SH-SY5Y (cell line): ENCODE measurements around the gene CKMT2.

Experiments used
- GATA2 ChIP-seq: IDR thresholded peaks from 2 replicates; pipeline ENCODE4 v1.6.1; 2011; ENCODE audit warnings: mild to moderate bottlenecking, low read depth, low read length
- GATA3 ChIP-seq: IDR thresholded peaks from 2 replicates; pipeline ENCODE4 v1.6.1; 2011; ENCODE audit warnings: low read depth, mild to moderate bottlenecking, low read length, moderate library complexity

The CKMT2 gene

DNA sequence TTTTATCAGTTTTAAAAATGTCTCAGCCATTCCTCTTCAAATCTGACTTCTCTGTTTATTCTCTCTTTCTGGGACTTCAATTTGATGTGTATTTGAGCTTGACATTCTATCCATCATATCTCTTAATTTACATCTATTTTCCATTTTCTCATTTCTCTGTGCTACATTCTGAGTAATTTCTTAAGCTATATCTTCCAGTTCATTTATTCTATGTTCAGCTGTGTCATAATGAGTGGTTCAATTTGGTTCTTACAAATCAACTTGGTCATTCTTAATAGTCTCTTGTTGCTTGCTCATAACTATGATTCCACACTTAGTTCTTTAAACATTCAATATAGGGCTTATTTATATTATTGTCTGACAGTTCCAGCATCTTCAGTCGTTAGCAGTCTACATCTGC is 16.9 kb downstream of the CKMT2 start:
- TF ChIP-seq GATA3 = no peak
- no peak for TF ChIP-seq GATA2

DNA sequence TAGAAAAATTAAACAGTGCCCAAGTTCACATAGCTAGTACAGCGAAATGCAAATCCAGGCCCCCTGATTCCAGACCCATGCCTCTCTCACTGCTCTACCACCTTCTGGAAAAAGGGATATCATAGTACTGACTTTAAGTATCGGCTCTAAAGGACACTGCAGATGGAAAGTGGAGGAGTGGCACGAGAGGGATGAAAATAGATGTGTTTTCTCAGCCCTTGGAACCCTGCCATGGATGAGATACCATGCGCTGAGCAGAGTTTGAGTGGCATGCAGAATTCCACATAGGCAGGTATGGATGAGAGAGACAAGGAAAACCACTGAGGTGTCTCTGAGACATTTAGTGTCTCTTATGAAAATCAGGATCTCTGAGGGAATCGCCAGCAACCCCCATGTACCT is 18.8 kb downstream of the CKMT2 start:
- no peak for TF ChIP-seq GATA2
- no peak for TF ChIP-seq GATA3

DNA sequence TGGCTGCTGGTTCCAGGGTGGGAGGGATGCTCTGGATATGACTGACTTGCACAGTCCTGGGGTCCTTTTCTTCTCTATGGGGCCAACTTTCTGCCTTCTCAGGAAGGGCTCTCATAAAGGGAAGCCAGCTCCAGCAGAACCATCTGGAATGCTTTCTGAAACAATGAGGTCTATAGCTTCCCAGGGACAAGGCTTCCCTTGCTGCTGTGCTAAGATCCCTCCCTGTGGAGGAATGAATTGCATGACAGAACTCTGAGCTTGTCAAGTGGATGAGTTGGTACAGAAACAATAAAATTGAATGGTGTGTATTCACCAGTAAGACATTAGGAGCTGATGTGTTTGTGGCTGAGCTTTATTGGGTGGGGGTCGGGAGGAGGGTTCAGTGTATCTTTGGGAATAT is 19.8 kb downstream of the CKMT2 start:
- TF ChIP-seq GATA2 (no peak), GATA3 (no peak)

DNA sequence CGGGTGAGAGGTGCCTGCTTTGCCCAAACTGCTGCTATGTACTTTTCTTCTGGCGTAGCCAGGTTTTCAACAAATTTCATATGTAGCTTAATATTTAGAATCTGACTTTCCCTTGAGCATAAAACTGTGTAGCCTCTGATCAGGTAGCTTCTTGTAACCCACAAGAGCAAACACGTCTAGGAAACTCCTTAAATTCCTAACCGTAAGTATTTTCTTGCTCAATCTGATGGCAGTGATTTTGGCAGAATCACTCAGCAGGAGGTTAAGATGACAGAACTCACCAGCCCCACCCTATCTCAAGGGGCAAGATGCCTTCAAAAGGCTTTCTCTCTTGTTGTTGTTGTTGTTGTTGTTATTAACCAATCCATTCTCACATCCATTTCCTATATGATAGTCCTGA is 20.8 kb downstream of the CKMT2 start:
- TF ChIP-seq GATA2 (no peak), GATA3 (no peak)

DNA sequence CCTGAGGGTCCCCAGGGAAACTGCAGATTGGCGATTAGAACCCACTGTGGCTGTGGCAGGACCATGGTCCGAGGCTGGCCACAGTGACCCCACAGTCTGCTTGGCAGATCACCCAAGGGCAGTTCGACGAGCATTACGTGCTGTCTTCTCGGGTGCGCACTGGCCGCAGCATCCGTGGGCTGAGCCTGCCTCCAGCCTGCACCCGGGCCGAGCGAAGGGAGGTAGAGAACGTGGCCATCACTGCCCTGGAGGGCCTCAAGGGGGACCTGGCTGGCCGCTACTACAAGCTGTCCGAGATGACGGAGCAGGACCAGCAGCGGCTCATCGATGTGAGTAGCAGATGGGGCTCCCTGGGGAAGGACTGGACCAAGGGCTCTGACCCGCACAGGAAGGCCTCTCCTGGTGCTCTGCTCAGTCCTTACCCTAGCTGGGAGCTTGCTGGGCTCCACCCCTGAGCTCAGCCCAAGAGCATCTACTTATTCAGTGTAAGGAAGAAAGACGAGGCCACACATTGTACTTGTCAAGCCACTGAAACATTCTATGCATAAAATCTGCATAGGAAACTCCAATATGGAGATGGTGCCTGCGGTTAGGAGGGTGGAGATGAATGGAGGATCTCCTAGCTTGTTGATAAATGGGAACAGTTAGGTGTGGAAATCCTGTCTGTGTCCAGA is 21.9 kb downstream of the CKMT2 start:
- TF ChIP-seq GATA3 (no peak), GATA2 (no peak)

DNA sequence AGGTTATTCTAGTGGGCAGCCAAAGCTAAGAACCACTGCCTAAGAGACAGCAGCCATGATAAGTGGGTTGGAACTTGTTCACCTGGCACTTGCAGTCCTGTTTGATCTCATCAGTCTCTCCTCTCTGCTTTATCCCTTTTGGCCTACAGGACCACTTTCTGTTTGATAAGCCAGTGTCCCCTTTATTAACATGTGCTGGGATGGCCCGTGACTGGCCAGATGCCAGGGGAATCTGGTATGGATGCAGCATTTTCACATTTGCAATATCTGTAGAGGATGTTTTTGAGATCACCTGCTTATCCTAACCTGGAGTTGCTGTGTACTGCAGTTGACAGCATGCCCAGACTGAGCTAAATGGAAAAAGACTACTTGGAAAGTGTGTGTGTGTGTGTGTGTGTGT is 23.6 kb downstream of the CKMT2 start:
- no peak for TF ChIP-seq GATA3
- no peak for TF ChIP-seq GATA2

DNA sequence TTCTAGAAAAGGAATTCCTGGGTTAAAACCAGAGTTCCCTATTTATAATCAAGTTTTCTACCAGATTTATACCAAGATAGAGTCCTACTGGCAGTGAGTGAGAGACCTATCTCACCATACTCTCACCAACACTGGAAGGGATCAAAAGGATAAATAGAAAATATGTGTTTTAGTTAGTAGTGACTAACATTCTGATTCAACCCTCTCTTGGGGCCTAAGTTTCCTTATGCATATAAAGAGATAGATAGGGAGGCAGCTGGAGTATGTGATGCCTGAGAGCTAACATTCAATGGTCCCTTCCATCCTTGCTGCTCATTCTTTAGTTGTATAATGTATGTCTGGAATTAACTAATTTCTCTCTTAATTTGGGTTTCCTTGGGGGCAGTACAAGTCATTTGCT is 32.0 kb downstream of the CKMT2 start:
- TF ChIP-seq GATA2 (no peak), GATA3 (no peak)

DNA sequence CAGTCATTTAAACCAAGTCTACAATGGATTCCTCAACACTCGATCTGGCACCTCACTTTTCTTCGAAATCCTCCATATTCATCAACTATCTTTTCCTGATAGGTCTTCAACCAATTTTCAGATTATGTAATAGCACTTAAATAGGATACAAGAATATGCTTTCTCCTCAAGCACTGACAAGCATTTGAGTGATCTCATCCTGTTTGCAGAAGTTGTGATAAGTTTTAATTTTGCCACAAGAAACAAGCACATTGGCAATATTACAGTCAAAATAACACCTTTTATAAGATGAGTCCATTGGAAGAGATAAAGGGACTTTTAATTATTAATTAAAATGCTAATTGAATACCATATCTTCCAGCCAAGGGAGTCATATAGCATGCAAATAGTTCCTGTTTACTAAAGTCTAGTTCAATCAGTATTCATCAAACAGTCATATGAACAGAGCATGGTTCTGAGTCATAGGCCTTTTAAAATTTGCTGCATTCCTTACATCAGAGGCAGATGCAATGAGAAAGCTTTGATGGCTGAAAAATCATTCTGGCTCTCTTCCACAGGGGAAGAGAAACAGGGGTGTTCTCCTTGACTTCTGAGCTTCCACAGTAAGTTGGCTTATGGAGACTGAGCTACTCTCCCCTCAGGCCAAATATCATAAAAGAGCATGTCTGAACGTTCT is 35.5 kb downstream of the CKMT2 start:
- TF ChIP-seq GATA2 = no peak
- TF ChIP-seq GATA3 = no peak

DNA sequence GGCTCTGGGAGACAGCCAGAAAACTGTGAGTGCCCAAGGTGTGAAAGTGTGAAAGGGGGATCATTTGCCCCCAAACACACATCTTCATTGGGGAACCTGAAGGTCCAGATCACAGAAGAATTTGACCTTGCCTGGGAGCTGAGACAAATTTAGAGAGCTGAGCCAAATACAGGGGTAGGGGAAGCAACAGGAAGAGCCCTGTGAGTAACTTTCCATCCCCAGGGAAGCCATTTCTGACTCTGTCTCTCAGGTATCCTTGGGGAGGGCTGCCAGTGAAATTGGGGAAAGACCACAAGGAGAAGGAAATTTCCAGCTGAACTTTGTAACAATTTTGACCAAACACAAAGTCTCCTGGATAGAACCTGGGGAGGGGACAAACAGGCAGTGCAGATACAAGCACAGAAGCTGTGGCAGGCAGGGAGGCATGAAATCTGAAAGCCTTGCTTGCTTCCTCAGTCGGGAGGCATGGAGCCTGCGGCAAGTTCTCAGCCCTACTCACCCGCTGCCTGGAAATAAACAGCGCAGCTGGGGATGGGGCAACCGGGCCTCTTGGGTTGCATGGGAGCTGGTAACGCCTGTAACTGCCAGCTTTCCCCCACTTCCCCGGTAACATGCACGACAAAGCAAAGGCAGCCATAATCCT is 36.8 kb downstream of the CKMT2 start:
- no peak for TF ChIP-seq GATA3
- TF ChIP-seq GATA2 = no peak

DNA sequence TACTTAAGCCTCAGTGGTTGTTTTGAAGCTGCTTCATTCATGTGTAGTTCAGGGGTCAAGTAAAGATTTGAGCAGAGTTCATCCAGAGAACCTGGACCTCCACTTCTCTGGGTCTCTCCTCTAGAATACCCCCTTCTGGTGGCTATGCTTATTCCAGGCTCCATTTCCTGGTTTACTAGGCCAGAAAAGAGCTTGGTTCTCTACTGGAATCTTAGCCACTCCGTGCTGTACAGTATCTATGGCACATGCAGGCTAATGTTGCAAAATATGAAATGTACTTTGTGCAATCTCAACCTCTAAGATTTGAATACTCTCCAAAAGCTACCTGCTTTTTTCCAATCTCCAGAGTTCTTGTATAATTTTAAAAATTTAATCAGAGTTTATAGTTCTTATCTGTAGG is 50.9 kb downstream of the CKMT2 start:
- TF ChIP-seq GATA2 (no peak), GATA3 (no peak)

DNA sequence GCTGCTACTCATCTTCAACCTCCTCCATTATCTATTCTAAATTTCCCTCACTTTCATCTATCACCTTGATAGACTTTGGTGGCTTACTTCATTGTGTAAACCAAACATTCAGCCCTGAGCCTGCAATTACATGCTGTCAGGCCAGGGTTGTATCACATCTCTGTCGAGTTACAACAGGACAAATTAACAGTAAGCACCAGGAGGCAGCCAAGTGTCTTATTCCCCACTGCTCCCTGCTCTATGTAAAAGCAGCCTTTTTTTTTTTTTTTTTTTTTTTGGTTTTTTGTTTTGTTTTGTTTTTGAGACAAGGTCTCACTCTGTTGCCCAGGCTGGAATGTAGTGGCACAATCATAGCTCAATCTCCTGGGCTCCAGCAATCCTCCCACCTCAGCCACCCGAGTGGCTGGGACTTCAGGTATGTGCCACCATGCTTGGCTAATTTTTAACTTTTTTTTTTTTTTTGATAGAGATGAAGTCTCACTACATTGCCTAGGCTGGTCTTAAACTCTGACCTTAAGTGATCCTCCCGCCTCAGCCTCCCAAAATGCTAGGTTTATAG is 53.0 kb downstream of the CKMT2 start:
- TF ChIP-seq GATA2 (no peak), GATA3 (no peak)

DNA sequence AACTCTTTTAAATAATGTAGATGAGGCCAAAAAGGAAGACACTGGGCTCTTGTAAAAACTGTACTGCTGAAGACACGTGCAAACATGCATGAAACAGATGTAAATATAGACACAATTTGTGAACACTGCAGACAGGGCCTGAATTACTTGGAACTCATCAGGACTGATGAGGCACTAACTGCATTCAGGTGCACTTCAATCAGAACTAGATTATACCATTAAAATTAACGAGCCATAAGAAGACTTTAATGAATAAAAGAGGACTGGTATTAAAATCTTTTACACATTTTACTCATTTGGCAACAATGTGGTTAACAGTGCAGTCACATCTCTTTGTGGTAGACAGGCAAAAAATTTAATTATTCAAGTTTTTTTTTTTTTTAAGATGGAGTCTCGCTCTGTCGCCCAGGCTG is 54.9 kb downstream of the CKMT2 start:
- TF ChIP-seq GATA3 = no peak
- TF ChIP-seq GATA2 = no peak

DNA sequence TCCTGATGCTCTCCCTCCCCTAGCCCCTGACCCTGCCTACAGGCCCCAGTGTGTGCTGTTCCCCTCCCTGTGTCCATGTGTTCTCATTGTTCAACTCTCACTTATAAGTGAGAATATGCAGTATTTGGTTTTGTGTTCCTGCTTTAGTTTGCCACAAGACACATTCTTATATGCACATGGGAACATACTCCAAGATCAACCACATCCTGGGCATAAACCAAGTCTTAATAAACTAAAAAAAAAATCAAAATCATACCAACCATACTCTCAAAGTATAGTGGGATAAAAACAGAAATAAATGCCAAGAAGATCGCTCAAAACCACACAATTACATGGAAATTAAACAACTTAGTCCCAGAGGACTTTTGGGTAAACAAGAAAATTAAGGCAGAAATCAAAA is 57.0 kb downstream of the CKMT2 start:
- no peak for TF ChIP-seq GATA3
- TF ChIP-seq GATA2 = no peak

DNA sequence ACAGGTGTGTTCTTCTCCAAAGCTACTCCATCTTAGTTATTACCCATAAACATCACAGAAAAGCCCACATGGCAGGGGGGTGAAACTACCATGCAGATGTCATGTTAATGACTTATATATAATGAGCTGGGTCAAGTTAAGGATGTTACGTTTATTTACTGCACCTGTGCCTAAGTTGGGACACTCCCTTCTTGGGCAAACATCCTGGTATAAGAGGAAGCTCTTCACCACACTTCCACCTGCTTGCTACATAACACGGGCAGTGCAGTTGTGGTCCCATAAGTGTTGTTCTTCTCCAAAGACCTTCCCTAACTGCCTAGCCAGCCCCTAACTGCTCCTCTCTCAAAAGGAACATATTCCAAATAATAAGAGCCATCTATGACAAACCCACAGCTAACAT is 59.0 kb downstream of the CKMT2 start:
- no peak for TF ChIP-seq GATA2

DNA sequence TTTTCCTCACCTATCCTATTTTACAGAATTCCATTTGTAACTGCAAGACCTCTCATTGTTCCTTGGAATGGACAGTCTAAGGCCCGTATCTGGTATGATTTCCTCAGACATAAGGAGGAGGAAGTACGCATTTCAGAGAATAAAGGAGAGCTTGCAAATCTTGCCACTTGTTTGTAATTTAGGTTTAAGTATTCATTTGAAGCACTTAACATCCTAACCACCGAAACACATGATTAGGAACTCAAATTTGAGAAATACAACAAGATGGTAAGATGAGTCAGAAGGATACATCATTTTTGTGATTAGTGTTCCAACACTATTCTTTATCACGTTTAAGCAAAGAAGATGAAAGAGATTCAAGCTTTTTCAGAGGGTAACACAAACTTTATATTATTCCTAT is 64.4 kb downstream of the CKMT2 start:
- TF ChIP-seq GATA3 = no peak
- TF ChIP-seq GATA2 = no peak
